Neural progenitor cell (in vitro differentiated cells): Measurements from ENCODE around the gene IL16.

ENCODE experiments used
- EZH2 ChIP-seq: fragments of 200-600 bp; sonication (generic); IDR thresholded peaks from 2 replicates; pipeline ENCODE4 v1.6.1; 2017; ENCODE audit warnings: antibody characterized with exemption, mild to moderate bottlenecking, moderate library complexity
- EZH2phosphoT487 ChIP-seq: fragments of 200-600 bp; sonication (generic); IDR thresholded peaks from 2 replicates; pipeline ENCODE4 v1.6.1; 2017; ENCODE audit warnings: antibody characterized with exemption
- TF ChIP-seq, protein P1 (sequence below): fragments of 200-600 bp; sonication (generic); IDR thresholded peaks from 2 replicates; pipeline ENCODE4 v1.5.1; 2017; ENCODE audit warnings: antibody characterized with exemption, mild to moderate bottlenecking

DNA sequence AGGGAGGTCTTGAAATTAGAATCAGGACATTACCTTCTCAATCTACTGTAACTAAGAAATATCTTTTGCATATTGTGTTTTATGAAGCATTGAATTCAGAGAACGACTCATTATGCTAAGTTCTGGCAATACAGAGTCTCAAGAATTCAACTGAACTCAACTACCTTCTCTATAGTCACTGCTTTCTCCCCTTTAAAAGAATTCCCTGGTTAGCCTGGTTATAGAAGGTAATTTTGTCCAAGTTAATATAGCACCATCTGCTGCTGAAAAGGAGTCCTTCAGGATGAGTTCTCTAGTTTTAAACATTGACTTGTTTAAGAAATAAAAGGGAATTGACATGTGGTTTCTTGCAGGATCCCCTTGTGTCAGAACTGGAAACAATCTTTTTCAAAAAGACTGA is 60.2 kb downstream of the IL16 start:
- TF ChIP-seq EZH2 (no peak), EZH2phosphoT487 (no peak)
- TF ChIP-seq, protein P1, sequence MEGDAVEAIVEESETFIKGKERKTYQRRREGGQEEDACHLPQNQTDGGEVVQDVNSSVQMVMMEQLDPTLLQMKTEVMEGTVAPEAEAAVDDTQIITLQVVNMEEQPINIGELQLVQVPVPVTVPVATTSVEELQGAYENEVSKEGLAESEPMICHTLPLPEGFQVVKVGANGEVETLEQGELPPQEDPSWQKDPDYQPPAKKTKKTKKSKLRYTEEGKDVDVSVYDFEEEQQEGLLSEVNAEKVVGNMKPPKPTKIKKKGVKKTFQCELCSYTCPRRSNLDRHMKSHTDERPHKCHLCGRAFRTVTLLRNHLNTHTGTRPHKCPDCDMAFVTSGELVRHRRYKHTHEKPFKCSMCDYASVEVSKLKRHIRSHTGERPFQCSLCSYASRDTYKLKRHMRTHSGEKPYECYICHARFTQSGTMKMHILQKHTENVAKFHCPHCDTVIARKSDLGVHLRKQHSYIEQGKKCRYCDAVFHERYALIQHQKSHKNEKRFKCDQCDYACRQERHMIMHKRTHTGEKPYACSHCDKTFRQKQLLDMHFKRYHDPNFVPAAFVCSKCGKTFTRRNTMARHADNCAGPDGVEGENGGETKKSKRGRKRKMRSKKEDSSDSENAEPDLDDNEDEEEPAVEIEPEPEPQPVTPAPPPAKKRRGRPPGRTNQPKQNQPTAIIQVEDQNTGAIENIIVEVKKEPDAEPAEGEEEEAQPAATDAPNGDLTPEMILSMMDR, result peak; percentile 56
